Stimulated activated CD4-positive, alpha-beta T cell treated with anti-CD3 and anti-CD28 coated beads, Interleukin-4, amount 100 ng/mL, for 48 hours (primary cell): ENCODE measurements around the gene LRIG1.
"Not testable (repeated sequence)": the region's sequence is repeated elsewhere in the genome, so short reads cannot be mapped to it uniquely, and the experiment has no call there.

Source experiments
- DNase-seq, 2 donors: peaks; one replicate each; pipeline ENCODE4 v3.0.0-alpha.2; 2020; ENCODE audit warnings: low read depth in 2 of 2

The LRIG1 gene

GRCh38 chr3:66441692-66442091 is 59.1 kb downstream of the LRIG1 start:
- DNase-seq: no peak

GRCh38 chr3:66441129-66441528 is 59.7 kb downstream of the LRIG1 start:
- no peak for DNase-seq

- DNase-seq: no peak
Observed at GRCh38 chr3:66439666-66440344, 61.0 kb downstream of the LRIG1 start.

- no peak for DNase-seq
Observed at GRCh38 chr3:66438046-66438445, 62.8 kb downstream of the LRIG1 start.

DNA sequence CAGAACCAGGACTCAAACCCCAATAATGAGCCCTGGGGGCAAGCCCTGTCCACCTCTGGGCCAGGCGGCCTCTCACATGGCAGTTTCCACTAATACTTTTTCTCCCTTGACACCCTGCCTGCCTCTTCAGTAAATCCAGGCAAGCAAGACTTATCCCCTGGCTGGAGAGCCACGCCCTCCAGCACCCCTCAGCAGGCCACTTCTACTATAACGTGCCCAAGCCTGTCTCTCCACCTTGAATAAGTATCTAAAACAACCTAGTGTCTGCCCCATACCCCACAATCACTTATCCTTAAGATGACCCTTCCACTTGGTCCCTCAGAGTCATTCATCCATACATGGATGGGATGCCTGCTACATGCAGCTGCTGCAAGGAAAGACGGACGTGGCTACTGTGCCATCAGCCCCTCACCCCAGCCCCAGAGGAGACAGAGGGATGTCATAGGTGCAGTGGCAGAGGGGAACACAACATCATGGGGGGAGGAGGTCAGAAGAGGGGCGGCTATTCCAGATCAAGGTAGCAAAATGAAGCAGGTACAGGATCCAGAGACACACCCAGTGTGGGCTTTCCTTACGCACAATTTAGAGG is 63.4 kb downstream of the LRIG1 start:
- DNase-seq: no peak

DNA sequence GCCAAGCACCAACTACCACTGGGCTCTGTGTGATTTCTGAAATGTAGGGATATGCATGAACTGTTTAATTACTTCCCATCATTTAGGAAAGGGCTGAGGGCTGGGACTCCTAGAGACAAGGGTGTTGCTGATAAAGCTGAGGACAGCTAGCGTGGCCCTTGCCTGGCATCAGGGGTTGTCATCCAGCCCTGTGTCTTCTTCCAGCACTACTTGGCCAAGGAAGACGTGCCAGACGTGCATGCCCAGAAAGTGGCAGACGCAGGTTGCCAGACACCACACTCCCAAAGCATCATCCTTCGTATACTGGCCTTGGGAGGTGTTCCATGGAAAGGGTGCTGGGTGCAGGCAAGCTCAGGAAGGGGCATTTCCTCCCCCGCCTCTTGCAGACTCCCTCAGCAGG is 64.8 kb downstream of the LRIG1 start:
- no peak for DNase-seq

DNA sequence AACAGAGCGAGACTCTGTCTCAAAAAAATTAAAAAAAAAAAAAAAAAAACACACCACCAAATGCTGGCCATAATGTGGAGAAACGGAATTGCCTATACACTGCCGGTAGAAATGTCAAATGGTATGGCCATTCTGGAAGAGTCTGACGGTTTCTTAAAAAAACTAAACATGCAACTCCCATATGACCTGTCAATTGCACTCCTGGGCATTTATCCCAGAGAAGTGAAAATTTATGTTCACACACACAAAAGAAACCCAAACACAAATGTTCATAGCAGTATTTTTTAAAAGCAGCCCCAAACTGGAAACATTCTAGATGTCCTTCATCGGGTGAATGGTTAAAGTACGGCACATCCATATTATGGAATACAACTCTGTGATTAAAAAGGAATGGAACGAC is 66.1 kb downstream of the LRIG1 start:
- DNase-seq: no peak

- no peak for DNase-seq
Observed at GRCh38 chr3:66433522-66433782, 67.4 kb downstream of the LRIG1 start.

DNA sequence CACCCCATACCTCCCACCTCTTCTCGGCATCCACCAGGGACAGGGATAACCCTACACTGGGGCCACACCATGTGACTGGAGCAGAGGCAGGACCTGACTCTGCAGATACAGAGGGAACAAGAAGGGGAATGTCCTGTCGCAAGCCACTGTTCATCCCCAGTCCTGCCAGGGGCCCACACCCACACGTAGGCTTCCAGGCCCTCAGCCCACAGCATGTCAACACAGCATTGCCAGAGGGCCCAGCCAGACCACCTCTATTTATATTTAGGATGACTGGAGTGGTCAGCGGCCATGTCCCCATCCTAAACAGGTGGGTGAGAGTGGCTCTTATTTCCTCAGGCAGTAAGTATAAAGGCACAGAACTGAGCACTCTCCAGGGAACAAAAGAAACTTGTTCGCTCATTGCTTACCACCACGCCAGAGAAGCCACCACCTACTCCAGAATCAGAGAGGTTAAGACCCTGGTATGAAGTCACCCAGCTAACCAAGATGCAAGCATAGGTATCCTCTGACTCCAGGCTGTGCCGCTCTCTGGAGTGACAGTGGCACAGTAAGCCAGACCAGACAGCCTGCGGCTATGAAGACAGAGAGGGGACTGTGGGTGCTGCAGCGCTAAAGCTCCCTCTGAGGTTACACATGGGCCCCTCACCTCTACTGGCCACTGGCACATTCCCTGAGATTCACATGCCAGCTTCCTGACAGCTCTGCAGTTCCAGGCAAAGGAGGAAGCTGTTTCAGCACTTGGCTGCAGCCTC is 67.9 kb downstream of the LRIG1 start:
- no peak for DNase-seq

- no peak for DNase-seq
Observed at GRCh38 chr3:66432041-66432766, 68.6 kb downstream of the LRIG1 start.

GRCh38 chr3:66431494-66431893 is 69.3 kb downstream of the LRIG1 start:
- no peak for DNase-seq

- DNase-seq: no peak
Observed at GRCh38 chr3:66430876-66431275, 69.9 kb downstream of the LRIG1 start.

GRCh38 chr3:66428733-66429132 is 72.1 kb downstream of the LRIG1 start:
- DNase-seq: no peak

GRCh38 chr3:66427951-66428474 is 72.8 kb downstream of the LRIG1 start:
- no peak for DNase-seq

DNA sequence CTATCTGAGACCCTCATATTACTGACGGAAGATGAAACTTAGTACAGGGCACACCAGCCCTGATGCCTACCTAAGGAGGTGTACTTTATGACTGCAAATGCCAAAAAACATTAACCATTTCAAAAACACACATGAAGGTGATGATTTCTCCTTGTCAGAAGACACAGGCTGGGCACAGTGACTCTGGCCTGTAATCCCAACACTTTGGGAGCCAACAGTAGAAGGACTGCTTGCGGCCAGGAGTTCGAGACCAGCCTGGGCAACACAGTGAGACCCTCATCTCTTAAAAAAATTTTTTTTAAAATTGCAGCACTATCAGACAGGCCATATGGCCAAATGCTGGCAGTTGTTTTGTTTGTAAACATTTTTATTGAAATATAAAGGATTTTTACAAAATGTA is 73.5 kb downstream of the LRIG1 start:
- no peak for DNase-seq

GRCh38 chr3:66426135-66426534 is 74.7 kb downstream of the LRIG1 start:
- DNase-seq: no peak

DNA sequence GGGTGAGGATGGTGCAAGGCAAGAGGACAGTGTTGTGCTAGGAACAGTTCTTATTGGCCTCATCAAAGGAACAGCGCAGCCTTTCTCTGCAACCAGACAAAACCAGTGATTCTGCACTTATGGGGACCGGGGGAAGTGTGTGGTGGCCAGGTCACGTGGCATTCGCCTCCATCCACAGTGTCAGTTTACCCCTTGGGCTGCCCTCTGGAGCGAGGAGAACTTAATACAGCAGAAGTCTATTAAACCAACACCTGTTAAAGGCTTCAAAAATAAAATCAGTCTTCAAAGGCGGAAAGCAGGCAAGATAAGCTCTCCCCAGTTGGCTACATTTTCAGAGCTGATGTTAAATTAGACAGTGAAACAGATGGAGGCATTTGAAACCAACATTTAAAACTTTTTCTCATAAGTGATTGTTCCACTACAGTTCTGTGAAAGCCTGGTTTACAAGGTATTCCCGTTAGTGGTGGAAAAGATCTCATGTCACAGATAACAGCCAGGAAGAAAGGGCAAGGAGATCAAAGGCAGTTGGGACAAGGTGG is 75.2 kb downstream of the LRIG1 start:
- no peak for DNase-seq

- DNase-seq: no peak
Observed at GRCh38 chr3:66425032-66425431, 75.8 kb downstream of the LRIG1 start.

GRCh38 chr3:66423791-66424190 is 77.0 kb downstream of the LRIG1 start:
- DNase-seq: peak in 1 of 2 donors; percentile 4

DNA sequence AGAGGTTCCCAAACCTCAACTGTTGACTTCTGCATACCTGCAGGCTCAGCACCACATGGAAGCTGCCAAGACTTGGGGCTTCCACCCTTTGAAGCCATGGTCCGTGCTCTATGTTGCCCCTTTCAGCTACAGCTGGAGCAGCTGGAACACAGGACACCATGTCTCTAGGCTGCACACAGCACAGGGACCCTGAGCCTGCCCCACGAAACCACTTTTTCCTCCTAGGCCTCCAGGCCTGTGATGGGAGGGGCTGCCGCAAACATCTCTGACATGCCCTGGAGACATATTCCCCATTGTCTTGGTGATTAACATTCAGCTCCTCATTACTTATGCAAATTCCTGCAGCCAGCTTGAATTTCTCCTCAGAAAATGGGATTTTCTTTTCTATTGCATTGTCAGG is 78.9 kb downstream of the LRIG1 start:
- DNase-seq: not testable (repeated sequence)

GRCh38 chr3:66421144-66421543 is 79.7 kb downstream of the LRIG1 start:
- DNase-seq: not testable (repeated sequence)

DNA sequence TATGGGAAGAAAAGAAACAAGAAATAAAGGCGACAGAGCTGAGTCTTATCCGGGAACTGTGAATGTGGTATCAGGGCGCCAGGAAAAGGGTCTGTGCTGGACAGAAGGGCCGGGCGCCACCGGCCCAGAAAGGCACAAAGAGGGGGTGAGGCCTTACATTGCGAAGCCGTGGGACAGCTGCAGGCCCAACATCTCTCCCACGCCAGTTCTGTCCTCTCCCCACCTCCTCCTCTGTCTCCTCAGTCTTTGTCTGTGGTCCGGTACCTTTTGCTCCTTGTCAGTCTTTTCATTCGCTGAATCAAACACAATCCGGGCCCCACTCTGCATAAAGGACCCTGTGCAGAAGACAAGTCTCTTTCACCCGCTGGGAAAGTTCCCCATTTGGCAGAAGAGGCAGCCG is 81.8 kb downstream of the LRIG1 start:
- DNase-seq: no peak
